ENCODE measurements around the gene GHR. TPM values are rescaled to one million over a fixed set of nuclear protein-coding genes. Genes with fewer than 3 reads are reported as not detected.

Gene GHR
- total and polyA plus RNA-seq, 2 donors (not counting 3 experiments of a cell fraction or from before 2014, with no cell fraction given): 0.27 to 0.28 TPM

GRCh38 chr5:42426016-42426415 is 2.8 kb downstream of the GHR start:
- POLR2A ChIA-PET: no interaction called here
- Histone ChIP-seq H3K9ac (replicated peaks; ENCODE audit: extremely low read depth, insufficient read depth, low read length) (no peak overlapping the region), H3K4me3 (replicated peaks in 1 of 3; ENCODE audit: insufficient read depth in 1 of 3, low read depth in 1 of 3, low read length in 3 of 3) (no peak overlapping the region), H3K4me1 (ENCODE audit: control insufficient read depth, extremely low read depth, insufficient read depth, low read length) (peaks cover 4% of the 10 kb centered on the region), H3K36me3 (ENCODE audit: control insufficient read depth in 2 of 2, extremely low read depth in 1 of 2, insufficient read depth in 2 of 2, low read length in 2 of 2) (no peaks in the 10 kb centered on the region), H3K27ac (ENCODE audit: insufficient read depth, low read depth, low read length) (no peak overlapping the region), H2AFZ (ENCODE audit: low read depth, low read length) (no peak overlapping the region), H3K4me2 (ENCODE audit: insufficient read depth, low read length) (no peak overlapping the region), H4K20me1 (replicated peaks; ENCODE audit: control insufficient read depth, extremely low read depth, insufficient read depth, low read length) (no peaks in the 10 kb centered on the region), H3K9me1 (replicated peaks; ENCODE audit: control insufficient read depth, extremely low read depth, insufficient read depth, low read length) (no peaks in the 10 kb centered on the region), H3K9me3 (replicated peaks; ENCODE audit: control insufficient read depth, insufficient read depth, low read length) (no peaks in the 10 kb centered on the region), H3K79me2 (ENCODE audit: control insufficient read depth, insufficient read depth, low read length) (no peaks in the 10 kb centered on the region), H3K27me3 (ENCODE audit: control insufficient read depth in 2 of 2, insufficient read depth in 2 of 2, low read length in 2 of 2) (peaks cover 12% of the 10 kb centered on the region in 2 experiments)
- no peak for FAIRE-seq
- TF ChIP-seq GATA2 (IDR thresholded peaks at IDR 0.05; ENCODE audit: insufficient read depth, insufficient read length, low read depth, low read length): no peak
- no peak for DNase-seq (ENCODE audit: low read depth, low spot score)
- intact Hi-C loops (cut with micrococcal nuclease) (no loop called here), dilution Hi-C loops (cut with MboI; ENCODE audit: extremely low pct_ligation_motif_present, low sequenced_read_pairs) (no loop called here)
- CTCF ChIA-PET: interaction anchor here (0.9 to 1.7 kb wide), 2 partner anchors 157 to 341 kb away, joined by 3 to 6 read pairs; no protein-coding TSS in a partner anchor
- BruUV-seq (replicated peaks): no TSS peak

DNA sequence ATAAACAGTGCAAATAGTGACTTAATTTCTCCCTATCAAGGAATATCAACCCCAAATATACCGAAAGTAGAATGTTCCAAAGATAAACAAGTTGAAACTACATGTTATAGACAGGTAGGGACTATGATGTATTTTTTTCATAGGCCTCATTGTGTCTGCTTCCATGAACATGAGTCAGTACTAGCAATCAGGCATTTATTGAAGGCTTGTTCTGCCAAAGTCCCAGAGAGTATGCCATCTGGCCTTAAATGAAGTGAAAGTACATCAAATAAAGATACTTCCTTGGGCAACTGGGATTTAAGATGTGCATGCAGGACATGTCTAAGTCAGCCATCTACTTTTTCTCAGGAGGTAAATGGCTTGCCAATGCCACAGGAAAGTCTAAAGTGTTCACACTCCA is 6.5 kb downstream of the GHR start:
- Histone ChIP-seq H3K36me3 (ENCODE audit: control insufficient read depth in 2 of 2, extremely low read depth in 1 of 2, insufficient read depth in 2 of 2, low read length in 2 of 2) (no peaks in the 10 kb centered on the region), H3K79me2 (ENCODE audit: control insufficient read depth, insufficient read depth, low read length) (no peaks in the 10 kb centered on the region), H3K27ac (ENCODE audit: insufficient read depth, low read depth, low read length) (no peak overlapping the region), H3K4me3 (replicated peaks in 1 of 3; ENCODE audit: insufficient read depth in 1 of 3, low read depth in 1 of 3, low read length in 3 of 3) (no peak overlapping the region), H3K4me1 (ENCODE audit: control insufficient read depth, extremely low read depth, insufficient read depth, low read length) (no peaks in the 10 kb centered on the region), H3K27me3 (ENCODE audit: control insufficient read depth in 2 of 2, insufficient read depth in 2 of 2, low read length in 2 of 2) (peaks cover 7 to 12% of the 10 kb centered on the region in 2 experiments), H3K9ac (replicated peaks; ENCODE audit: extremely low read depth, insufficient read depth, low read length) (no peak overlapping the region), H4K20me1 (replicated peaks; ENCODE audit: control insufficient read depth, extremely low read depth, insufficient read depth, low read length) (no peaks in the 10 kb centered on the region), H3K9me1 (replicated peaks; ENCODE audit: control insufficient read depth, extremely low read depth, insufficient read depth, low read length) (no peaks in the 10 kb centered on the region), H2AFZ (ENCODE audit: low read depth, low read length) (no peak overlapping the region), H3K9me3 (replicated peaks; ENCODE audit: control insufficient read depth, insufficient read depth, low read length) (no peaks in the 10 kb centered on the region), H3K4me2 (ENCODE audit: insufficient read depth, low read length) (no peak overlapping the region)
- POLR2A ChIA-PET: no interaction called here
- no TSS peak for BruUV-seq (replicated peaks)
- dilution Hi-C loops (cut with MboI; ENCODE audit: extremely low pct_ligation_motif_present, low sequenced_read_pairs): no loop called here
- intact Hi-C loops (cut with micrococcal nuclease): no loop called here
- CTCF ChIA-PET: no interaction called here
- TF ChIP-seq POLR2A (IDR thresholded peaks at IDR 0.05; ENCODE audit: low read depth, low read length) (no peak), EZH2 (IDR thresholded peaks at IDR 0.05; ENCODE audit: borderline replicate concordance, low read depth, low read length, severe bottlenecking) (no peak), JUN (IDR thresholded peaks at IDR 0.05; ENCODE audit: borderline replicate concordance, insufficient read depth, insufficient read length, low read depth) (no peak), GATA2 (IDR thresholded peaks at IDR 0.05; ENCODE audit: insufficient read depth, insufficient read length, low read depth, low read length) (no peak), POLR2AphosphoS5 (IDR thresholded peaks at IDR 0.05; ENCODE audit: insufficient read depth, low read depth, low read length) (no peak), MYC (IDR thresholded peaks at IDR 0.05; ENCODE audit: low read depth, low read length) (no peak), FOS (IDR thresholded peaks at IDR 0.05; ENCODE audit: borderline replicate concordance, insufficient read depth, low read length) (no peak)
- TF ChIP-seq, protein P1, sequence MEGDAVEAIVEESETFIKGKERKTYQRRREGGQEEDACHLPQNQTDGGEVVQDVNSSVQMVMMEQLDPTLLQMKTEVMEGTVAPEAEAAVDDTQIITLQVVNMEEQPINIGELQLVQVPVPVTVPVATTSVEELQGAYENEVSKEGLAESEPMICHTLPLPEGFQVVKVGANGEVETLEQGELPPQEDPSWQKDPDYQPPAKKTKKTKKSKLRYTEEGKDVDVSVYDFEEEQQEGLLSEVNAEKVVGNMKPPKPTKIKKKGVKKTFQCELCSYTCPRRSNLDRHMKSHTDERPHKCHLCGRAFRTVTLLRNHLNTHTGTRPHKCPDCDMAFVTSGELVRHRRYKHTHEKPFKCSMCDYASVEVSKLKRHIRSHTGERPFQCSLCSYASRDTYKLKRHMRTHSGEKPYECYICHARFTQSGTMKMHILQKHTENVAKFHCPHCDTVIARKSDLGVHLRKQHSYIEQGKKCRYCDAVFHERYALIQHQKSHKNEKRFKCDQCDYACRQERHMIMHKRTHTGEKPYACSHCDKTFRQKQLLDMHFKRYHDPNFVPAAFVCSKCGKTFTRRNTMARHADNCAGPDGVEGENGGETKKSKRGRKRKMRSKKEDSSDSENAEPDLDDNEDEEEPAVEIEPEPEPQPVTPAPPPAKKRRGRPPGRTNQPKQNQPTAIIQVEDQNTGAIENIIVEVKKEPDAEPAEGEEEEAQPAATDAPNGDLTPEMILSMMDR (IDR thresholded peaks at IDR 0.05; ENCODE audit: extremely low read depth in 1 of 2, insufficient read depth in 1 of 2, low read depth in 1 of 2, low read length in 2 of 2): no peak
- TF ChIP-seq, protein P2, sequence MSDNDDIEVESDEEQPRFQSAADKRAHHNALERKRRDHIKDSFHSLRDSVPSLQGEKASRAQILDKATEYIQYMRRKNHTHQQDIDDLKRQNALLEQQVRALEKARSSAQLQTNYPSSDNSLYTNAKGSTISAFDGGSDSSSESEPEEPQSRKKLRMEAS (IDR thresholded peaks at IDR 0.05; ENCODE audit: insufficient read depth, insufficient read length): no peak
- DNase-seq (ENCODE audit: low read depth, low spot score) (no peak), FAIRE-seq (no peak)
